ENCODE results near the gene MTA3.

Gene MTA3

DNA sequence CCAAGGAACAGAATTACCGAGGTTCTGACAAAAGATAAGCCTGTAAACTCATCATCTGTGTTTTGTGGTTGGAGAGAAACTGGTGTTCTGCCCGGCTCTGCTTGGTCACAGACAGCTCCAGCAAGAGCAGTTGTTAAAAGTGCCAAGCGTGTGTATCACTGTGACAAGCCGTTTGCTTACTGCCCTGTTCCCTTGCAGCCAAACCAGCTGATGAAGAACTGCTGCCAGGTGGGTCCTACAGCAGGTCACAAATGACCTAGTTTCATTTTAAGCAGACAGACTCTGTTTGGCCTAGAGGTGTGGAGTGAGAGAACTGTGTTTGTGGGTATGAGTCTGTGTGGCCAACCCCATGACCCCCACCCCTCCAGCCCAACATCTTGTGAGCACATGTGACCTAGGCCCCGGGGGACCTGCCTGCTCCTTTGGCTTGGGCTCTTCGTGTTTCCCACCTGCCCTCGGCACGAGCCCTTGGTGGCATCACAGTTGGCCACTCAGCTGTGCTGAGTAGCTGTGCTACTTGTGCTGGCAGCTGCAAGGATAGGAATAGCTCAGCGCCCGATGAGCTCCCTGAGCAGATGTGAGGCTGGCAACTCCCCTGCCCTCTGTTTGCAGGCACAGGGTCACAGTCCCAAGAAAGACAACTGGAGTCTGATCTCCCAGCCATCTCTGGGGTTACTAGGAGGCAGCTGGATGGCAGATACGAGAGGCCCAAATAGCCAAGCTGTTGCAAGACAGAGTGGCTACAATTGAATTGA is 185.8 kb downstream of the MTA3 start:
- Histone ChIP-seq H3K9me3 (ENCODE audit: control insufficient read depth, low read length) (no peaks in the 10 kb centered on the region), H3K9ac (ENCODE audit: low read length) (no peak overlapping the region)

DNA sequence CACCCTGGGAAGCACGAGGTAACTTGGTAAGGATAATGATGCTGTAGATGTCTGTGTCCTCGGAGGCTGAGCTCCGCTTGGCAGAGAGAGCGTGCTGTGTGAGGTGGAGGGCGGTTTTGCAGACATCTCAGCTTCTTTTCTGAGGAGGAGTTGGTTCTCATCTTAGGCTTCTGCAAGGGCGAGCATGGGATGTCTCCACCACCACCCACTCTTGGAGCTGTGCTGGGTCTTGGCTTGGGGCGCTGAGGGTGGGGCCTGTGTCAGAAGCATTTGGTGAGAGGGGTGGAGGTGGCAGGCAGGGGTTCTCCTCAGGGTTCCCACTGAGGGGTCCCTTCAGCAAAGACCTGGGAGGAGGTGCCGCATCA is 186.3 kb downstream of the MTA3 start:
- no peaks in the 10 kb centered on the region for H3K9me3 ChIP-seq (ENCODE audit: control insufficient read depth, low read length)
- H3K4me1 ChIP-seq (ENCODE audit: control insufficient read depth, insufficient read depth, low read length) = no peaks in the 10 kb centered on the region
- no peak overlapping the region for H3K4me3 ChIP-seq (ENCODE audit: low read length)
- no peak overlapping the region for H3K9ac ChIP-seq (ENCODE audit: low read length)
- no peaks in the 10 kb centered on the region for H3K27me3 ChIP-seq (ENCODE audit: control insufficient read depth, insufficient read depth, low read length)
- no peaks in the 10 kb centered on the region for H3K36me3 ChIP-seq (ENCODE audit: control insufficient read depth, insufficient read depth, low read length)

More for the DNA sequence above, 185.8 kb downstream of the MTA3 start:
- H3K4me1 ChIP-seq (ENCODE audit: control insufficient read depth, insufficient read depth, low read length) = no peaks in the 10 kb centered on the region
- H3K27me3 ChIP-seq (ENCODE audit: control insufficient read depth, insufficient read depth, low read length) = no peaks in the 10 kb centered on the region
- H3K4me3 ChIP-seq (ENCODE audit: low read length) = no peak overlapping the region
- H3K36me3 ChIP-seq (ENCODE audit: control insufficient read depth, insufficient read depth, low read length) = no peaks in the 10 kb centered on the region

DNA sequence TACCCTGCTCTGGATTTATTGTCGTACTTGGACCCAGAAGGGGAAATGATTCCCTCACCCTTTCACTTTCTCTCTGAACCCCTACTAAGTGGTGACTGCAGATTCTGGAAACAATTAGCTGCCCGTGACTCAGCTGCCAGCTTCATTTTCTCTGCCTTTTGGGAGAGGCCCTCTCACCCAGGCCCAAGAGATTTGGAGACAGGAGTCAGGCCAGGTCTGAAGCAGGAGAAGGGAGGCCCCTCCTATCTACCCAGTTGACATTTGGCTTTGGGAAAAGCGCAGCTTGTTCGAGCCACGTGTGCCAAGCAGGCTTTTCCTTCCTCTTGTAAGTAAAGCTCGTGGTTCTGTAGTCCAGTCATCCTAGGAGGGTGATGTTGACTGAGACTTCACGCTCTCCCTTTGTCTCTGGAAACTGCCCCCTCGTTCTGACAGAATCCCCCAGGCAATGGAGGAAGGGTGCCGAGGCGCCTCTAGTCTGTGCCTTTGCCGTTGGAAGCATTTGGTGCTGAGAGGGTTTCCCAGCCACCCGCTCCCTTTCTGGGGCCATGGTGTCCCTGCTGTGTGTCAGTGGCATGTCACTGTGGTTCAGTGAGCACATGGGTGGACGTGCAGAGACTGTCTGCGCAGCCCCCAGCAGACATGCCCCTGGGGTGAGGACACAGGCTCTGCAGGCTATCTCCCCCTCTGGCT is 186.9 kb downstream of the MTA3 start:
- Histone ChIP-seq H3K9ac (ENCODE audit: low read length) (no peak overlapping the region), H3K4me3 (ENCODE audit: low read length) (no peak overlapping the region), H3K4me1 (ENCODE audit: control insufficient read depth, insufficient read depth, low read length) (no peaks in the 10 kb centered on the region), H3K27me3 (ENCODE audit: control insufficient read depth, insufficient read depth, low read length) (no peaks in the 10 kb centered on the region), H3K36me3 (ENCODE audit: control insufficient read depth, insufficient read depth, low read length) (no peaks in the 10 kb centered on the region), H3K9me3 (ENCODE audit: control insufficient read depth, low read length) (no peaks in the 10 kb centered on the region)

- Histone ChIP-seq H3K9me3 (ENCODE audit: control insufficient read depth, low read length) (no peaks in the 10 kb centered on the region), H3K36me3 (ENCODE audit: control insufficient read depth, insufficient read depth, low read length) (no peaks in the 10 kb centered on the region), H3K9ac (ENCODE audit: low read length) (no peak overlapping the region), H3K4me1 (ENCODE audit: control insufficient read depth, insufficient read depth, low read length) (peaks cover under 1% of the 10 kb centered on the region), H3K27me3 (ENCODE audit: control insufficient read depth, insufficient read depth, low read length) (no peaks in the 10 kb centered on the region), H3K4me3 (ENCODE audit: low read length) (no peak overlapping the region)
Observed at GRCh38 chr2:42756150-42756775, 187.8 kb downstream of the MTA3 start.

- H3K36me3 ChIP-seq (ENCODE audit: control insufficient read depth, insufficient read depth, low read length) = no peaks in the 10 kb centered on the region
Observed at GRCh38 chr2:42756966-42757513, 188.6 kb downstream of the MTA3 start.

GRCh38 chr2:42757981-42758740 is 189.7 kb downstream of the MTA3 start:
- Histone ChIP-seq H3K9me3 (ENCODE audit: control insufficient read depth, low read length) (no peaks in the 10 kb centered on the region), H3K4me3 (ENCODE audit: low read length) (no peak overlapping the region), H3K27me3 (ENCODE audit: control insufficient read depth, insufficient read depth, low read length) (no peaks in the 10 kb centered on the region), H3K36me3 (ENCODE audit: control insufficient read depth, insufficient read depth, low read length) (no peaks in the 10 kb centered on the region), H3K9ac (ENCODE audit: low read length) (no peak overlapping the region), H3K4me1 (ENCODE audit: control insufficient read depth, insufficient read depth, low read length) (peaks cover 3% of the 10 kb centered on the region)

More at GRCh38 chr2:42756966-42757513, 188.6 kb downstream of the MTA3 start:
- Histone ChIP-seq H3K9ac (ENCODE audit: low read length) (no peak overlapping the region), H3K4me1 (ENCODE audit: control insufficient read depth, insufficient read depth, low read length) (peaks cover 3% of the 10 kb centered on the region), H3K27me3 (ENCODE audit: control insufficient read depth, insufficient read depth, low read length) (no peaks in the 10 kb centered on the region), H3K4me3 (ENCODE audit: low read length) (no peak overlapping the region), H3K9me3 (ENCODE audit: control insufficient read depth, low read length) (no peaks in the 10 kb centered on the region)

DNA sequence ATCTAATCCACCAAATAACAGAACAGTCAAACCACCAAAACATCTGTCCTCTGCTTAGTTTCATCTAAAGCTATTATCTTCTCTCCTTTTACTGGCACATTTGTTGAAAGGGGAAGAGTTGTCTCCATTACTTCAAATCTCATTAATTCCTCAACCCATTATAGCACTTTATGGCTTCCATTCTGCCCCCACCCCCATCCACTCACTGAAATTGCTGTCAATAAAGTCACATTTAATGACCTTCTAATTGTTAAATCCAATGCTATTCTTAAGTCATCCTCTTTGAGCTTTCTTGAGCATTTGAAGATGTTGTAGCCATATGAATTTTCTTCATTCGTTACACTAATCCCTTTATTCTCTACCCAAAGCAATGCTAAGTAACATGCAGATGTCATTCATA is 190.3 kb downstream of the MTA3 start:
- no peak overlapping the region for H3K9ac ChIP-seq (ENCODE audit: low read length)
- H3K36me3 ChIP-seq (ENCODE audit: control insufficient read depth, insufficient read depth, low read length) = no peaks in the 10 kb centered on the region
- no peak overlapping the region for H3K4me3 ChIP-seq (ENCODE audit: low read length)
- H3K27me3 ChIP-seq (ENCODE audit: control insufficient read depth, insufficient read depth, low read length) = no peaks in the 10 kb centered on the region
- peaks cover 3% of the 10 kb centered on the region for H3K4me1 ChIP-seq (ENCODE audit: control insufficient read depth, insufficient read depth, low read length)
- H3K9me3 ChIP-seq (ENCODE audit: control insufficient read depth, low read length) = no peaks in the 10 kb centered on the region

DNA sequence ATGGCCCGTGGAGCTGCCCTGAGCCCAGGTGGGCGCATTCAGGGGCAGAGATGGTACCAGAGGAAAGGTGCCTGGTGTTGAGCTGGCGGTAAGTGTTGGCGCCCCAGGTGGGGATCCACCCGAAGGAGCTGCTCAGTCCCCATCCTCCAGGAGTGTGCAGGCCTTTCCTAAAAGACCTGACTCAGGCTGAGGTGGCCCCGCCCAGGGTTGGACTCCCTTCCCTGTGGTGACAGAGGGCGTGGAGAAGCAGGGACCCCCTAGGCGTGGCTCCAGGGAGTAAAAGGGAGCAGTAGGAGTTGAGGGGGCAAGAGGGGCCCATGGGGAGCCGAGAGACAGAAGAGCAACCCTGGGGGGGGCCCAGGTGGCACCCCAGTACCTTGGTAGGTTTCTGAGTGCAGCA is 193.1 kb downstream of the MTA3 start:
- no peaks in the 10 kb centered on the region for H3K9me3 ChIP-seq (ENCODE audit: control insufficient read depth, low read length)
- no peak overlapping the region for H3K4me3 ChIP-seq (ENCODE audit: low read length)
- H3K27me3 ChIP-seq (ENCODE audit: control insufficient read depth, insufficient read depth, low read length) = no peaks in the 10 kb centered on the region
- H3K4me1 ChIP-seq (ENCODE audit: control insufficient read depth, insufficient read depth, low read length) = peaks cover 3% of the 10 kb centered on the region
- no peaks in the 10 kb centered on the region for H3K36me3 ChIP-seq (ENCODE audit: control insufficient read depth, insufficient read depth, low read length)
- H3K9ac ChIP-seq (ENCODE audit: low read length) = no peak overlapping the region

DNA sequence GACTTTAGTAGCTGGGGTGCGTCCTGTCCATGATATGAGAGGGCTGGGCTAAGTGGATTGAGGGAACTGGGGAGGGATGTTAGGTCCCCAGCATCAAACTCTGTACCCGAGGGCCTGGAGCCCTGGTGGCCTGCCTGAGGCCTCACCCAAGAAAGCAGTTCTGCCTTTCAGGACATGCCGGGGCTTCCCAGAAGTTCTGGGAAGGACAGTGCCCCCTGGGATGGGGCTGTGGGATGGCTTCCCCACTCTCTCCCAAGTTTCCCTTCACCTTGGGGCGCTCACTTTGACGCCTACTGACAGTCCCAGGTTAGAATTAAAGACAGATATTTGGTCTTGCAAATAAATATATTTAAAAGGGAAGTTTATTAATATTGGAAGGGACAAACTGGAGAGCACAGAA is 193.7 kb downstream of the MTA3 start:
- H3K27me3 ChIP-seq (ENCODE audit: control insufficient read depth, insufficient read depth, low read length) = no peaks in the 10 kb centered on the region
- H3K9ac ChIP-seq (ENCODE audit: low read length) = no peak overlapping the region
- H3K4me1 ChIP-seq (ENCODE audit: control insufficient read depth, insufficient read depth, low read length) = peaks cover 3% of the 10 kb centered on the region
- no peaks in the 10 kb centered on the region for H3K36me3 ChIP-seq (ENCODE audit: control insufficient read depth, insufficient read depth, low read length)
- no peak overlapping the region for H3K4me3 ChIP-seq (ENCODE audit: low read length)
- no peaks in the 10 kb centered on the region for H3K9me3 ChIP-seq (ENCODE audit: control insufficient read depth, low read length)

DNA sequence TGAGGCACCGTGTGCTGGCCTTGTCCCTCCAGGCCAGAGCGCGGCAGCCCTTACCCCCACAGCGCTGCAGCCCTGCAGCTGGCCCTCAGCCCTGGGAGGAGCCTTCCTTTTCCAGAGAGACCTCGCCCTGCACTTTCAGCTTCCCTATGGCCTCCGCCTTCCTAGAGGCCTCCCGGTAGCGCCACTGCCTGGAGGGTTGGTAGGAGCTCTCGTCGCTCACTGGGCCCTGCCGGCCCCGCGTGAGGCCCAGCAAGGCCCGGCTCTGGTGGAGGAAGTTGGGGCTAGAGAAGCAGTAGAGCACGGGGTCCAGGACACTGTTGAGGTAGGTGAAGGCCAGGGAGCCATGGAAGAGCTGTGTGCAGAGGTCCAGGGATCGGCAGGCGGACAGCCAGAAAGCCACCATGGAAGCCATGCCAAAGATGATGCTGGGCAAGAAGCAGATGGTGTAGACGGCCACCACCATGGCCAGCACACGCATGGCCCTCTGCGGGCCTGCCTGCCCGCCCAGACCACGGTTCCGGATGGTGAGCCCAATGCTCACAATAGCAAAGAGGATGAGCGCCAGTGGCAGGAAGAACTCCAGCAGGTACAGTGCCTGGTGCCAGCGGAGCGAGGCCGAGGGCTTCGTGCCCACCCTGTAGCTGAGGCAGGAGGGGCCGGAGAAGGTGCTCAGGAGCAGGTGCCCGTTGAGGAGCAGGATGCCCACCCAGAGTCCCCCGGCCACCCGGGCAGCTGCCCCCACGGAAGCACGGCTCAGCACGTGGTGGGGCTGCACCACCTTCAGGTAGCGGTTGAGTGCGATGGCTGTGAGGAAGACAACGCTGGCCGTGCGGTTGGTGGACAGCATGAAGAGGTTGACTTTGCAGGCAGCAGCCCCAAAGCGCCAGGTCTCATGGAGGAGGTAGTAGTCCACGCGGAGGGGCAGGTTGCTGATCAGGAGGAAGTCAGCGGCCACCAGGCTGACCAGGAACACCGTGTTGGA is 194.7 kb downstream of the MTA3 start:
- Histone ChIP-seq H3K36me3 (ENCODE audit: control insufficient read depth, insufficient read depth, low read length) (no peaks in the 10 kb centered on the region), H3K4me3 (ENCODE audit: low read length) (no peak overlapping the region), H3K9ac (ENCODE audit: low read length) (no peak overlapping the region), H3K4me1 (ENCODE audit: control insufficient read depth, insufficient read depth, low read length) (peaks cover 3% of the 10 kb centered on the region), H3K9me3 (ENCODE audit: control insufficient read depth, low read length) (no peaks in the 10 kb centered on the region), H3K27me3 (ENCODE audit: control insufficient read depth, insufficient read depth, low read length) (no peaks in the 10 kb centered on the region)

- Histone ChIP-seq H3K27me3 (ENCODE audit: control insufficient read depth, insufficient read depth, low read length) (no peaks in the 10 kb centered on the region), H3K9me3 (ENCODE audit: control insufficient read depth, low read length) (no peaks in the 10 kb centered on the region), H3K36me3 (ENCODE audit: control insufficient read depth, insufficient read depth, low read length) (no peaks in the 10 kb centered on the region), H3K9ac (ENCODE audit: low read length) (no peak within 1 kb of the TSS), H3K4me1 (ENCODE audit: control insufficient read depth, insufficient read depth, low read length) (peaks cover 3% of the 10 kb centered on the region), H3K4me3 (ENCODE audit: low read length) (no peak within 1 kb of the TSS)
Observed at GRCh38 chr2:42764096-42764495, 195.7 kb downstream of the MTA3 start, which contains the start of gene OXER1. Gene OXER1, minus strand, starts transcription at chr2:42764135. Its CDS starts 73 bp downstream, at chr2:42764062.
